Upper lobe of left lung (tissue), 6 donors: ENCODE measurements around the gene STX1A. TPM values are rescaled to one million over a fixed set of nuclear protein-coding genes. Genes with fewer than 3 reads are reported as not detected.
"Not testable (repeated sequence)": the region's sequence is repeated elsewhere in the genome, so short reads cannot be mapped to it uniquely, and the experiment has no call there.

Experiments used
- ATAC-seq, 2 donors: fragments of 200-7000 bp; cut with Tn5 transposase; one replicate each; pipeline ENCODE4 v1.9.1; 2022; ENCODE audit warnings: mild to moderate bottlenecking in 2 of 2, moderate library complexity in 2 of 2; ENCODE audit not compliant: low FRiP score in 2 of 2
- DNase-seq, 2 donors: peaks; one replicate each; pipeline ENCODE4 v3.0.0-alpha.2; 2019 to 2020
- H3K27ac ChIP-seq, 4 donors: fragments of 200-600 bp; sonication (generic); one replicate each; pipeline ENCODE4 v1.5.1; 2016 to 2019
- H3K27me3 ChIP-seq, 4 donors: fragments of 200-600 bp; sonication (generic); one replicate each; pipeline ENCODE4 v1.5.1; 2017 to 2019
- H3K36me3 ChIP-seq, 4 donors: fragments of 200-600 bp; sonication (generic); one replicate each; pipeline ENCODE4 v1.5.1; 2016 to 2019
- H3K4me1 ChIP-seq, 4 donors: fragments of 200-600 bp; sonication (generic); one replicate each; pipeline ENCODE4 v1.5.1; 2018 to 2019
- H3K4me3 ChIP-seq, 4 donors: fragments of 200-600 bp; sonication (generic); one replicate each; pipeline ENCODE4 v1.5.1; 2017 to 2019; ENCODE audit warnings: mild to moderate bottlenecking in 2 of 4, moderate library complexity in 1 of 4
- H3K9me3 ChIP-seq, 4 donors: fragments of 200-600 bp; sonication (generic); one replicate each; pipeline ENCODE4 v1.5.1; 2018 to 2019
- EP300 ChIP-seq, 4 donors: sonication (generic); formaldehyde crosslinking; IDR thresholded peaks; one replicate each; pipeline ENCODE4 v1.5.1; 2017; ENCODE audit warnings: antibody characterized with exemption in 4 of 4, control low read depth in 2 of 4
- POLR2A ChIP-seq, 4 donors: fragments of 450-650 bp; IDR thresholded peaks; one replicate each; pipeline ENCODE4 v1.5.1; 2016 to 2017; ENCODE audit warnings: antibody characterized with exemption in 4 of 4, mild to moderate bottlenecking in 2 of 4
- POLR2AphosphoS5 ChIP-seq, 2 donors: sonication (generic); formaldehyde crosslinking; IDR thresholded peaks; one replicate each; pipeline ENCODE4 v1.5.1; 2017; ENCODE audit warnings: antibody characterized with exemption in 2 of 2
- WGBS, 2 donors: methylation state at CpG; one replicate each; pipeline ENCODE4 v1.1.5; 2017 to 2018; 5-methylcytosine and 5-hydroxymethylcytosine counted together
- total RNA-seq, 6 donors: library from RNA; depleted of rRNA in 4 of 6; stranded (reverse); fragments of >200 nt in 4 of 6; gene quantifications; one replicate each; pipeline versions ENCODE4 v1.1.0 to v1.2.1, GENCODE V29; 2016 to 2021
- TF ChIP-seq, protein P1 (sequence below), 6 experiments: fragments of 450-650 bp in 4 of 6; fragments of 200-600 bp in 2 of 6; sonication (generic) in 2 of 6; IDR thresholded peaks; one replicate each; pipeline ENCODE4 v1.5.1; 2016 to 2019; ENCODE audit warnings: antibody characterized with exemption in 6 of 6
- donor health status: DM: no; HTN: no; CAD: no; lungs with moderate emphysema.
- donor health status: DM: no; HTN: yes; CAD: no; lungs with severe emphysema.

The STX1A gene
- total RNA-seq, 6 donors from 2014 or later: 4.1 to 16.9 (median 5.9) TPM

GRCh38 chr7:73680501-73680900, 39.0 kb downstream of the STX1A start:
- H3K4me3 ChIP-seq: no peak overlapping the region
- TF ChIP-seq POLR2A (IDR thresholded peaks at IDR 0.05) (no peak), EP300 (IDR thresholded peaks at IDR 0.05) (no peak)
- H3K27me3 ChIP-seq: no peaks in the 10 kb centered on the region
- no peak overlapping the region for H3K27ac ChIP-seq
- peaks cover 0 to 13% (median 9%) of the 10 kb centered on the region in 4 donors for H3K36me3 ChIP-seq
- no peaks in the 10 kb centered on the region for H3K9me3 ChIP-seq
- 81 to 90% methylated on average over 7 of the region's 7 CpGs for WGBS, 2 donors
- ATAC-seq: no peak
- no peak for DNase-seq
- H3K4me1 ChIP-seq: peaks cover 28 to 43% (median 36%) of the 10 kb centered on the region in 4 donors

GRCh38 chr7:73679709-73680108, 39.8 kb downstream of the STX1A start:
- ATAC-seq: no peak
- no peak for DNase-seq
- Histone ChIP-seq H3K27ac (no peak overlapping the region), H3K36me3 (peaks cover 0 to 13% (median 9%) of the 10 kb centered on the region in 4 donors), H3K4me3 (no peak overlapping the region), H3K27me3 (no peaks in the 10 kb centered on the region), H3K4me1 (peaks cover 28 to 42% (median 33%) of the 10 kb centered on the region in 4 donors), H3K9me3 (no peaks in the 10 kb centered on the region)
- whole genome bisulfite sequencing, 2 donors: 77 to 92% methylated on average over 2 of the region's 2 CpGs
- TF ChIP-seq, protein P1, sequence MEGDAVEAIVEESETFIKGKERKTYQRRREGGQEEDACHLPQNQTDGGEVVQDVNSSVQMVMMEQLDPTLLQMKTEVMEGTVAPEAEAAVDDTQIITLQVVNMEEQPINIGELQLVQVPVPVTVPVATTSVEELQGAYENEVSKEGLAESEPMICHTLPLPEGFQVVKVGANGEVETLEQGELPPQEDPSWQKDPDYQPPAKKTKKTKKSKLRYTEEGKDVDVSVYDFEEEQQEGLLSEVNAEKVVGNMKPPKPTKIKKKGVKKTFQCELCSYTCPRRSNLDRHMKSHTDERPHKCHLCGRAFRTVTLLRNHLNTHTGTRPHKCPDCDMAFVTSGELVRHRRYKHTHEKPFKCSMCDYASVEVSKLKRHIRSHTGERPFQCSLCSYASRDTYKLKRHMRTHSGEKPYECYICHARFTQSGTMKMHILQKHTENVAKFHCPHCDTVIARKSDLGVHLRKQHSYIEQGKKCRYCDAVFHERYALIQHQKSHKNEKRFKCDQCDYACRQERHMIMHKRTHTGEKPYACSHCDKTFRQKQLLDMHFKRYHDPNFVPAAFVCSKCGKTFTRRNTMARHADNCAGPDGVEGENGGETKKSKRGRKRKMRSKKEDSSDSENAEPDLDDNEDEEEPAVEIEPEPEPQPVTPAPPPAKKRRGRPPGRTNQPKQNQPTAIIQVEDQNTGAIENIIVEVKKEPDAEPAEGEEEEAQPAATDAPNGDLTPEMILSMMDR (IDR thresholded peaks at IDR 0.05): no peak
- TF ChIP-seq EP300 (IDR thresholded peaks at IDR 0.05) (no peak), POLR2A (IDR thresholded peaks at IDR 0.05) (no peak), POLR2AphosphoS5 (IDR thresholded peaks at IDR 0.05) (no peak)

- H3K4me1 ChIP-seq: peaks cover 22 to 36% (median 26%) of the 10 kb centered on the region in 4 donors
- H3K4me3 ChIP-seq: no peak overlapping the region
- DNase-seq: peak in 1 of 2 donors; percentile 66
- H3K36me3 ChIP-seq: peaks cover 0 to 13% (median 9%) of the 10 kb centered on the region in 4 donors
- no peak for TF ChIP-seq POLR2A (IDR thresholded peaks at IDR 0.05)
- no peak for ATAC-seq
- WGBS, 2 donors: 35 to 55% methylated on average over 3 to 6 of the region's 6 CpGs
- H3K27me3 ChIP-seq: no peaks in the 10 kb centered on the region
- no peak overlapping the region for H3K27ac ChIP-seq
- H3K9me3 ChIP-seq: no peaks in the 10 kb centered on the region
Observed at GRCh38 chr7:73678862-73679261, 40.6 kb downstream of the STX1A start.

DNA sequence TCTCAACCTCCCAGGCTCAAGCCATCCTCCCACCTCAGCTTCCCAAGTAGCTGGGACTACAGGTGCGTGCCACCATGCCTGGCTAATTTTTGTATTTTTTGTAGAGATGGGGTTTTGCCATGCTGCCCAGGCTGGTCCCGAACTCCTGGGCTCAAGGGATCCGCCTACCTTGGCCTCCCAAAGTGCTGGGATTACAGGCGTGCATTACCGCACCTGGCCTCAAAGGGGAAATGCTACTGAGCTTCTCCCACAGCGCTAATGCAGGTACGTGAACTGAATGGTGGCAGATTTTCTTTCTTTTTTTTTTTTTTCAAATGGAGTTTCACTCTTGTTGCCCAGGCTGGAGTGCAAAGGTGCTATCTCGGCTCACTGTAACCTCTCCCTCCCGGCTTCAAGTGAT, 43.4 kb downstream of the STX1A start:
- peaks cover 7 to 19% (median 8%) of the 10 kb centered on the region in 4 donors for H3K4me1 ChIP-seq
- H3K9me3 ChIP-seq, ATAC-seq, H3K27me3 ChIP-seq, H3K27ac ChIP-seq, DNase-seq, H3K4me3 ChIP-seq: not testable (repeated sequence)
- WGBS, 2 donors: 90 to 94% methylated on average over 9 of the region's 9 CpGs
- peaks cover 0 to 13% (median 9%) of the 10 kb centered on the region in 4 donors for H3K36me3 ChIP-seq

GRCh38 chr7:73674468-73675124, 44.9 kb downstream of the STX1A start:
- H3K27ac ChIP-seq: no peak overlapping the region
- peaks cover 0 to 13% (median 9%) of the 10 kb centered on the region in 4 donors for H3K36me3 ChIP-seq
- TF ChIP-seq, protein P1 (IDR thresholded peaks at IDR 0.05): no peak
- TF ChIP-seq POLR2AphosphoS5 (IDR thresholded peaks at IDR 0.05) (no peak), POLR2A (IDR thresholded peaks at IDR 0.05) (no peak), EP300 (IDR thresholded peaks at IDR 0.05) (no peak)
- no peaks in the 10 kb centered on the region for H3K9me3 ChIP-seq
- H3K27me3 ChIP-seq: no peaks in the 10 kb centered on the region
- no peak for DNase-seq
- 90 to 93% methylated on average over 1 of the region's 1 CpG for WGBS, 2 donors
- no peak for ATAC-seq
- H3K4me1 ChIP-seq: peaks cover 0 to 11% (median 0%) of the 10 kb centered on the region in 4 donors
- H3K4me3 ChIP-seq: no peak overlapping the region

DNA sequence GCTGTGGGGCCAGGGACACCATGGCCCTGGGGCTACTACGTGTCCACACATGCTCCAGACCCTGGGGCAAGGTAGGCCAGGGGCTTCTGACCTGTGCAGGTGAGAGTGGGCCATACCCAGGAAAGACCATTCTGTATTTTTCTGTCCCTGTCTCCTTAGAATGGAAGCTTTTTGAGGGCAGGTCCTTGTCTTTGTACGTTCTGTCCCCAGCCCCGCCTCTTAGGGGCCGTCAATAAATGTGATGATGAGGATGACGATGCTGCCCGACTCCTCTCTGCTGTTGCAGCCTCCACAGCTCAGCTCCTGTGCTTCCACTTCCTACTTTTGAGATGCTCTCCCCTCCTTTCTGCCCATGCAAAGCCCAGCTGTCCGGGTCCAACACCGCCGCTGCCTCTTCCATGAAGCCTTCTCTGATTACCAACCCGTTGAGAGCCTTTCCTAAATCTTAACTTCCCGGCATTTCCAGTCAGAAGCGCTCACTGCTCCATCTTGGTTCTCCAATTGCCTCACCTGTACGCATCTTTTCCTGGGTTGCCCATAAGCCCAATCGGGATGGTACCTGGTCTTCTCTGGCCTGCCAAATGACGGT, 47.5 kb downstream of the STX1A start:
- H3K4me1 ChIP-seq: peaks cover 4 to 22% (median 14%) of the 10 kb centered on the region in 4 donors
- WGBS, 2 donors: 94% methylated on average over 14 to 15 of the region's 15 CpGs

More for the DNA sequence above, 47.5 kb downstream of the STX1A start:
- Histone ChIP-seq H3K9me3 (no peaks in the 10 kb centered on the region), H3K4me3 (no peak overlapping the region), H3K27me3 (no peaks in the 10 kb centered on the region), H3K27ac (no peak overlapping the region), H3K36me3 (no peaks in the 10 kb centered on the region)
- TF ChIP-seq POLR2AphosphoS5 (IDR thresholded peaks at IDR 0.05) (no peak), EP300 (IDR thresholded peaks at IDR 0.05) (no peak), POLR2A (IDR thresholded peaks at IDR 0.05) (no peak)
- TF ChIP-seq, protein P1 (IDR thresholded peaks at IDR 0.05): no peak
- ATAC-seq (no peak), DNase-seq (no peak)
